Muscle layer of duodenum (tissue), 2 donors: ENCODE data around the gene TNFAIP1.

Experiments
- H3K27ac ChIP-seq: one replicate; pipeline ENCODE4 v1.7.0; 2013; ENCODE audit warnings: mild to moderate bottlenecking, low read length
- H3K27me3 ChIP-seq: one replicate; pipeline ENCODE4 v1.7.0; 2013; ENCODE audit warnings: low read depth, mild to moderate bottlenecking, control low read depth, low read length
- H3K36me3 ChIP-seq, 2 donors: one replicate each; pipeline ENCODE4 v1.7.0; 2013; ENCODE audit warnings: low read length in 2 of 2, control low read depth in 1 of 2, mild to moderate bottlenecking in 1 of 2; ENCODE audit not compliant: insufficient read depth in 2 of 2, control insufficient read depth in 1 of 2
- H3K4me1 ChIP-seq, 2 donors: one replicate each; pipeline ENCODE4 v1.7.0; 2013; ENCODE audit warnings: low read length in 2 of 2, mild to moderate bottlenecking in 2 of 2, control low read depth in 1 of 2, moderate library complexity in 1 of 2; ENCODE audit not compliant: insufficient read depth in 2 of 2, control insufficient read depth in 1 of 2
- H3K4me3 ChIP-seq, 2 donors: one replicate each; pipeline ENCODE4 v1.7.0; 2013; ENCODE audit warnings: low read length in 2 of 2, low read depth in 1 of 2, mild to moderate bottlenecking in 1 of 2
- H3K9me3 ChIP-seq, 2 donors: one replicate each; pipeline ENCODE4 v1.7.0; 2013; ENCODE audit warnings: low read length in 2 of 2, control low read depth in 1 of 2, mild to moderate bottlenecking in 1 of 2; ENCODE audit not compliant: control insufficient read depth in 1 of 2
- donor health status: healthy.

The TNFAIP1 gene

GRCh38 chr17:28392491-28392890, 56.9 kb downstream of the TNFAIP1 start:
- Histone ChIP-seq H3K36me3 (peaks cover 33 to 69% of the 10 kb centered on the region in 2 donors), H3K4me3 (no peak overlapping the region), H3K27ac (no peak overlapping the region), H3K4me1 (no peaks in the 10 kb centered on the region), H3K9me3 (no peaks in the 10 kb centered on the region), H3K27me3 (no peaks in the 10 kb centered on the region)

GRCh38 chr17:28394337-28395116, 59.0 kb downstream of the TNFAIP1 start:
- no peaks in the 10 kb centered on the region for H3K9me3 ChIP-seq
- H3K27me3 ChIP-seq, result no peaks in the 10 kb centered on the region
- no peak overlapping the region for H3K27ac ChIP-seq
- H3K36me3 ChIP-seq, result peaks cover 21 to 58% of the 10 kb centered on the region in 2 donors
- H3K4me3 ChIP-seq, result no peak overlapping the region
- no peaks in the 10 kb centered on the region for H3K4me1 ChIP-seq

GRCh38 chr17:28395426-28395825, 59.9 kb downstream of the TNFAIP1 start:
- peaks cover 16 to 57% of the 10 kb centered on the region in 2 donors for H3K36me3 ChIP-seq
- no peak overlapping the region for H3K4me3 ChIP-seq
- no peaks in the 10 kb centered on the region for H3K9me3 ChIP-seq
- H3K27me3 ChIP-seq, result no peaks in the 10 kb centered on the region
- no peaks in the 10 kb centered on the region for H3K4me1 ChIP-seq
- no peak overlapping the region for H3K27ac ChIP-seq

- Histone ChIP-seq H3K4me3 (no peak overlapping the region), H3K27me3 (no peaks in the 10 kb centered on the region), H3K27ac (no peak overlapping the region), H3K4me1 (no peaks in the 10 kb centered on the region), H3K9me3 (no peaks in the 10 kb centered on the region), H3K36me3 (peaks cover 13 to 52% of the 10 kb centered on the region in 2 donors)
Observed at GRCh38 chr17:28395968-28396367, 60.4 kb downstream of the TNFAIP1 start.
